ENCODE measurements around the gene ID2. TPM values are rescaled to one million over a fixed set of nuclear protein-coding genes. Genes with fewer than 3 reads are reported as not detected.

The ID2 gene
- total and polyA plus RNA-seq, 10 of the 15 experiments (the other 5 are each of a cell fraction or from before 2014, with no cell fraction given): 39.0 to 613 (median 73.6) TPM

- TF ChIP-seq FOS (IDR thresholded peaks at IDR 0.05; ENCODE audit: borderline replicate concordance, extremely low read depth, insufficient read length) (no peak), BCLAF1 (IDR thresholded peaks at IDR 0.05) (no peak), WRNIP1 (IDR thresholded peaks at IDR 0.05; ENCODE audit: borderline replicate concordance, low read depth, low read length) (no peak), ZNF384 (IDR thresholded peaks at IDR 0.05; ENCODE audit: borderline replicate concordance, low read depth, low read length) (no peak)
- TF ChIP-seq, protein P1, sequence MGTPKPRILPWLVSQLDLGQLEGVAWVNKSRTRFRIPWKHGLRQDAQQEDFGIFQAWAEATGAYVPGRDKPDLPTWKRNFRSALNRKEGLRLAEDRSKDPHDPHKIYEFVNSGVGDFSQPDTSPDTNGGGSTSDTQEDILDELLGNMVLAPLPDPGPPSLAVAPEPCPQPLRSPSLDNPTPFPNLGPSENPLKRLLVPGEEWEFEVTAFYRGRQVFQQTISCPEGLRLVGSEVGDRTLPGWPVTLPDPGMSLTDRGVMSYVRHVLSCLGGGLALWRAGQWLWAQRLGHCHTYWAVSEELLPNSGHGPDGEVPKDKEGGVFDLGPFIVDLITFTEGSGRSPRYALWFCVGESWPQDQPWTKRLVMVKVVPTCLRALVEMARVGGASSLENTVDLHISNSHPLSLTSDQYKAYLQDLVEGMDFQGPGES (IDR thresholded peaks at IDR 0.05): no peak
Measured at GRCh38 chr2:8714283-8714682, 32.4 kb downstream of the ID2 start (continued).

DNA sequence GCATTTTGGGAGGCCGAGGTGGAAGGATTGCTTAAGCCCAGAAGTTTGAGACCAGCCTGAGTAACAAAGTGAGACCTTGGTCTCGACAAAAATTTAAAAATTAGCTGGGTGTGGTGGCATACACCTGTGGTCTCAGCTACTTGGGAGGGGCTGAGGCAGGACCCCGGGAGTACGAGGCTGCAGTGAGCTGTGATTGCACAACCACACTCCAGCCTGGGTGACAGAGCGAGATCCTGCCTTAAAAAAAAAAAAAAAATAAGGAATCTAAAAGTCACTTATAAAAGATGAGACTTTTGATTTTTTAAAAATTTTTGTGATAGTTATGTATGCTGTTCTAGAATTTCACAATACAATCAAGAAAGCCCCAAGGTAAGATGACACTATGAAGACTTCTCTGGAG is 33.1 kb downstream of the ID2 start:
- DNase-seq (ENCODE audit: low read depth, low spot score) (no peak), FAIRE-seq (no peak), ATAC-seq (no peak)
- Histone ChIP-seq H3K4me3 (no peak overlapping the region), H3K27ac (ENCODE audit: control insufficient read depth, insufficient read depth) (no peak overlapping the region), H3K79me2 (ENCODE audit: control insufficient read depth, insufficient read depth, low read length) (no peaks in the 10 kb centered on the region), H2AFZ (ENCODE audit: control insufficient read depth, low read depth, low read length) (no peak overlapping the region), H4K20me1 (ENCODE audit: control insufficient read depth, insufficient read depth) (no peaks in the 10 kb centered on the region), H3K4me2 (ENCODE audit: control insufficient read depth, insufficient read depth) (no peak overlapping the region), H3K36me3 (ENCODE audit: control insufficient read depth in 2 of 2, insufficient read depth in 2 of 2, low read length in 1 of 2) (no peaks in the 10 kb centered on the region), H3K4me1 (ENCODE audit: control insufficient read depth, insufficient read depth, low read length) (no peaks in the 10 kb centered on the region), H3K9me3 (replicated peaks; ENCODE audit: control insufficient read depth, insufficient read depth, low read length) (peaks cover 2% of the 10 kb centered on the region; the same call in 2 of the 3 replicates), H3K27me3 (replicated peaks in 1 of 2; ENCODE audit: control insufficient read depth in 2 of 2, insufficient read depth in 2 of 2, low read length in 1 of 2) (no peaks in the 10 kb centered on the region), H3K9ac (ENCODE audit: control insufficient read depth, insufficient read depth, low read length) (no peak overlapping the region)
- in situ Hi-C loops (cut with MboI): no loop called here
- SMC1A ChIA-PET (ENCODE audit: uncharacterized antibody, unreplicated experiment): no interaction called here
- no TSS peak for BruUV-seq (replicated peaks)
- RAD21 ChIA-PET (ENCODE audit: unreplicated experiment): no interaction called here
- CTCF ChIA-PET: no interaction called here
- TF ChIP-seq NR2C1 (IDR thresholded peaks at IDR 0.05): no peak
- TF ChIP-seq BMI1 (IDR thresholded peaks at IDR 0.05; ENCODE audit: borderline replicate concordance): no peak
- no peak for TF ChIP-seq KAT2A (conservative IDR thresholded peaks at IDR 0.05; ENCODE audit: control insufficient read depth, low read depth, low read length)
- TF ChIP-seq HDGF (IDR thresholded peaks at IDR 0.05): no peak
- no peak for TF ChIP-seq SRF (IDR thresholded peaks at IDR 0.05; ENCODE audit: low read depth in 2 of 2, low read length in 2 of 2)
- no peak for TF ChIP-seq MTA2 (IDR thresholded peaks at IDR 0.05; ENCODE audit: low read depth)
- no peak for TF ChIP-seq MLLT1 (IDR thresholded peaks at IDR 0.05)
- no peak for TF ChIP-seq ESRRA (IDR thresholded peaks at IDR 0.05; ENCODE audit: low read length)
- no peak for TF ChIP-seq BRCA1 (IDR thresholded peaks at IDR 0.05; ENCODE audit: low read depth, low read length)
- TF ChIP-seq SUZ12 (IDR thresholded peaks at IDR 0.05; ENCODE audit: unreplicated experiment): no peak
- no peak for TF ChIP-seq SUPT20H (IDR thresholded peaks at IDR 0.05; ENCODE audit: borderline replicate concordance, control insufficient read depth, low read depth, low read length)
- TF ChIP-seq SREBF2 (IDR thresholded peaks at IDR 0.05; ENCODE audit: low read length): no peak
- no peak for TF ChIP-seq DPF2 (IDR thresholded peaks at IDR 0.05)
- no peak for TF ChIP-seq IRF4 (IDR thresholded peaks at IDR 0.05; ENCODE audit: low read depth, low read length)
- POLR2A ChIA-PET: no interaction called here
- 27% methylated on average over 5 of the region's 5 CpGs for WGBS (ENCODE audit: insufficient coverage, insufficient replicate concordance, low lambda C conversion rate, missing lambda C conversion rate)
- intact Hi-C loops (cut with micrococcal nuclease; ENCODE audit: unreplicated experiment): no loop called here

Data from GM12878 (cell line).